ENCODE results near the gene RAB40B. TPM values are rescaled to one million over a fixed set of nuclear protein-coding genes. Genes with fewer than 3 reads are reported as not detected.

Gene RAB40B
- polyA plus RNA-seq, 1 donor (not counting 4 experiments of a cell fraction or from before 2014, with no cell fraction given) = 10.6 TPM

DNA sequence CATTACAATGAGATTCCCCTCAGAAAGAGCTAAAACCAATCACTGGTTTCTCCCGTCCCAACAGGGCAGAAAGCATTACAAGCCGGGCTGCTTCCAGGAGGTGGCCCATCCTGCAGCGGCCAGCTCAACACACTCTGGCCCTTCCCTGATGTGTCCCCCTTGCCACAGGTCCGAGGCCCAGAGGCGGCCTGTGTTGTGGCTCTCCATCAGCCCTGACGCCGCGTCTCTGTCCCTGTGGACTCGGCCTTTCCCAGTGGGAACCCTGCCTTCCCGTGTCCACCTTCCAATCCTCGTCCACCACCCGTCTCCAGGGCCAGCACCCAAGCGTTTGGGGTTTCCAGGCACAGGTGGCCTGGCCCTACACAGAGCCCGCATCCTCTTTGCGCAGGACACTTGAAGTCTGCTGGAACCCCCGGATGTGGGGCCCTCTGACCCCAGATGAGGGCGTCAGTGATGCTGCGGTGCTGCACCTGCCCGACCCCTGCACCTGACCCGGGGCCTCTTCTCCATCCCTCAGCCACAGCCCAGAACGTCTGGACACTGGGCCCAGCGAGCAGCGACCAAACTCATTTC is 21.1 kb downstream of the RAB40B start:
- FAIRE-seq = no peak
- dilution Hi-C loops (cut with MboI; ENCODE audit: extremely low pct_ligation_motif_present, low sequenced_read_pairs) = no loop called here
- Histone ChIP-seq H3K9me3 (ENCODE audit: control insufficient read depth, low read depth, low read length) (no peaks in the 10 kb centered on the region), H3K9me1 (ENCODE audit: control insufficient read depth, extremely low read depth, insufficient read depth, low read length) (no peaks in the 10 kb centered on the region), H3K36me3 (ENCODE audit: control insufficient read depth in 2 of 2, extremely low read depth in 1 of 2, insufficient read depth in 2 of 2, low read length in 2 of 2) (no peaks in the 10 kb centered on the region), H3K27ac (ENCODE audit: control insufficient read depth, insufficient read depth, low read length) (no peak overlapping the region), H3K4me3 (ENCODE audit: control insufficient read depth in 2 of 3, extremely low read depth in 1 of 3, insufficient read depth in 2 of 3, low read depth in 1 of 3, low read length in 3 of 3) (no peak overlapping the region), H3K27me3 (ENCODE audit: control insufficient read depth, extremely low read depth, insufficient read depth, low read length) (no peaks in the 10 kb centered on the region), H3K4me2 (ENCODE audit: control insufficient read depth, extremely low read depth, insufficient read depth, low read depth, low read length) (no peak overlapping the region), H3K4me1 (ENCODE audit: control insufficient read depth, extremely low read depth, insufficient read depth, low read length) (no peaks in the 10 kb centered on the region), H3K79me2 (ENCODE audit: control insufficient read depth, insufficient read depth, low read length) (no peaks in the 10 kb centered on the region), H2AFZ (ENCODE audit: control insufficient read depth, low read length) (no peak overlapping the region), H3K9ac (ENCODE audit: control insufficient read depth, extremely low read depth, insufficient read depth, low read length) (no peak overlapping the region), H4K20me1 (ENCODE audit: control insufficient read depth, extremely low read depth, insufficient read depth, low read length) (no peaks in the 10 kb centered on the region)
- DNase-seq (ENCODE audit: low read depth, low spot score) = no peak
- TF ChIP-seq EZH2 (IDR thresholded peaks at IDR 0.05; ENCODE audit: low read length) = no peak
- TF ChIP-seq, protein P1, sequence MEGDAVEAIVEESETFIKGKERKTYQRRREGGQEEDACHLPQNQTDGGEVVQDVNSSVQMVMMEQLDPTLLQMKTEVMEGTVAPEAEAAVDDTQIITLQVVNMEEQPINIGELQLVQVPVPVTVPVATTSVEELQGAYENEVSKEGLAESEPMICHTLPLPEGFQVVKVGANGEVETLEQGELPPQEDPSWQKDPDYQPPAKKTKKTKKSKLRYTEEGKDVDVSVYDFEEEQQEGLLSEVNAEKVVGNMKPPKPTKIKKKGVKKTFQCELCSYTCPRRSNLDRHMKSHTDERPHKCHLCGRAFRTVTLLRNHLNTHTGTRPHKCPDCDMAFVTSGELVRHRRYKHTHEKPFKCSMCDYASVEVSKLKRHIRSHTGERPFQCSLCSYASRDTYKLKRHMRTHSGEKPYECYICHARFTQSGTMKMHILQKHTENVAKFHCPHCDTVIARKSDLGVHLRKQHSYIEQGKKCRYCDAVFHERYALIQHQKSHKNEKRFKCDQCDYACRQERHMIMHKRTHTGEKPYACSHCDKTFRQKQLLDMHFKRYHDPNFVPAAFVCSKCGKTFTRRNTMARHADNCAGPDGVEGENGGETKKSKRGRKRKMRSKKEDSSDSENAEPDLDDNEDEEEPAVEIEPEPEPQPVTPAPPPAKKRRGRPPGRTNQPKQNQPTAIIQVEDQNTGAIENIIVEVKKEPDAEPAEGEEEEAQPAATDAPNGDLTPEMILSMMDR (optimal IDR thresholded peaks at IDR 0.05 in 1 of 3, IDR thresholded peaks at IDR 0.05 in 1 of 3, conservative IDR thresholded peaks at IDR 0.05 in 1 of 3; ENCODE audit: extremely low read depth in 1 of 3, insufficient read depth in 2 of 3, low read length in 3 of 3) = no peak

DNA sequence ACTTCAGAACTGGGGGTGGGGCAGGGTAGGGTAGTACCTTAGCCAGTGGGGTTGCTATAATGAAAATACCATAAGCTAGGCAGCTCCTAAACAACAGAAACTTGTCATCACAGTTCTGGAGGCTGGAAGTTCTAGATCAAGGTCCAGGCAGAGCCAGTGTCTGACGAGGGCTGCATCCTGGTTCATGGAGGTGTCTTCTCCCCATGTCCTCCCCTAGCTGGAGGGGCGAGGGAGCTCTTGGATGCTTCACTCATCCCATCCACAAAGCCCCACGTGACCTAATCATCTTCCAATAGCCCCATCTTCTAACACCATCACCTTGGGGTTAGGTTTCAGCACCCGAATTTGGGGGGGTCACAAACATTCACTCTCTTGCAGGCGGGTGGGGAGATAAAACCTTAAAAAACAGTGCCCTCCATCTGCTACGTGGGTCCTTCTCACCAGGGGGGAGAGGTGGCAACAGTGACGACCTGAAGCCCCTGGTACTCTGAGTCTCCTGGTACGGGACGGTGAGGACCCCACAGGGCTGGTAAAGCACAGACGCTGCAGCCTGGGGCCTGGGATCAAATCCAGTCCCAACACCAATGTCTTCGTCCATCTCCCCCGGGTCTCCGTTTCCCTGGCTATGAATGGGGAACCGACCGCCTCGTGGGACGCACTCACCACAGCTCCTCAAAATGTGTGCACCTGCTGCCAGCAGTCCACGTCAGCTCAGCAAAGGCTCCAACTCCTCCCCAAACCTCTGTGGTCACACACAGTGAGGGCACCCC is 22.8 kb downstream of the RAB40B start:
- Histone ChIP-seq H3K27ac (ENCODE audit: control insufficient read depth, insufficient read depth, low read length) (no peak overlapping the region), H4K20me1 (ENCODE audit: control insufficient read depth, extremely low read depth, insufficient read depth, low read length) (no peaks in the 10 kb centered on the region), H3K4me3 (ENCODE audit: control insufficient read depth in 2 of 3, extremely low read depth in 1 of 3, insufficient read depth in 2 of 3, low read depth in 1 of 3, low read length in 3 of 3) (no peak overlapping the region), H3K27me3 (ENCODE audit: control insufficient read depth, extremely low read depth, insufficient read depth, low read length) (no peaks in the 10 kb centered on the region), H3K79me2 (ENCODE audit: control insufficient read depth, insufficient read depth, low read length) (no peaks in the 10 kb centered on the region), H3K4me2 (ENCODE audit: control insufficient read depth, extremely low read depth, insufficient read depth, low read depth, low read length) (no peak overlapping the region), H3K36me3 (ENCODE audit: control insufficient read depth in 2 of 2, extremely low read depth in 1 of 2, insufficient read depth in 2 of 2, low read length in 2 of 2) (no peaks in the 10 kb centered on the region), H2AFZ (ENCODE audit: control insufficient read depth, low read length) (no peak overlapping the region), H3K9me1 (ENCODE audit: control insufficient read depth, extremely low read depth, insufficient read depth, low read length) (no peaks in the 10 kb centered on the region), H3K4me1 (ENCODE audit: control insufficient read depth, extremely low read depth, insufficient read depth, low read length) (no peaks in the 10 kb centered on the region), H3K9me3 (ENCODE audit: control insufficient read depth, low read depth, low read length) (no peaks in the 10 kb centered on the region), H3K9ac (ENCODE audit: control insufficient read depth, extremely low read depth, insufficient read depth, low read length) (no peak overlapping the region)
- DNase-seq (ENCODE audit: low read depth, low spot score) (no peak), FAIRE-seq (no peak)
- dilution Hi-C loops (cut with MboI; ENCODE audit: extremely low pct_ligation_motif_present, low sequenced_read_pairs) = no loop called here
- TF ChIP-seq, protein P1 (optimal IDR thresholded peaks at IDR 0.05 in 1 of 3, IDR thresholded peaks at IDR 0.05 in 1 of 3, conservative IDR thresholded peaks at IDR 0.05 in 1 of 3; ENCODE audit: extremely low read depth in 1 of 3, insufficient read depth in 2 of 3, low read length in 3 of 3) = no peak
- no peak for TF ChIP-seq EZH2 (IDR thresholded peaks at IDR 0.05; ENCODE audit: low read length)
